Measurements from ENCODE around the gene PTPN18.

PTPN18 gene

DNA sequence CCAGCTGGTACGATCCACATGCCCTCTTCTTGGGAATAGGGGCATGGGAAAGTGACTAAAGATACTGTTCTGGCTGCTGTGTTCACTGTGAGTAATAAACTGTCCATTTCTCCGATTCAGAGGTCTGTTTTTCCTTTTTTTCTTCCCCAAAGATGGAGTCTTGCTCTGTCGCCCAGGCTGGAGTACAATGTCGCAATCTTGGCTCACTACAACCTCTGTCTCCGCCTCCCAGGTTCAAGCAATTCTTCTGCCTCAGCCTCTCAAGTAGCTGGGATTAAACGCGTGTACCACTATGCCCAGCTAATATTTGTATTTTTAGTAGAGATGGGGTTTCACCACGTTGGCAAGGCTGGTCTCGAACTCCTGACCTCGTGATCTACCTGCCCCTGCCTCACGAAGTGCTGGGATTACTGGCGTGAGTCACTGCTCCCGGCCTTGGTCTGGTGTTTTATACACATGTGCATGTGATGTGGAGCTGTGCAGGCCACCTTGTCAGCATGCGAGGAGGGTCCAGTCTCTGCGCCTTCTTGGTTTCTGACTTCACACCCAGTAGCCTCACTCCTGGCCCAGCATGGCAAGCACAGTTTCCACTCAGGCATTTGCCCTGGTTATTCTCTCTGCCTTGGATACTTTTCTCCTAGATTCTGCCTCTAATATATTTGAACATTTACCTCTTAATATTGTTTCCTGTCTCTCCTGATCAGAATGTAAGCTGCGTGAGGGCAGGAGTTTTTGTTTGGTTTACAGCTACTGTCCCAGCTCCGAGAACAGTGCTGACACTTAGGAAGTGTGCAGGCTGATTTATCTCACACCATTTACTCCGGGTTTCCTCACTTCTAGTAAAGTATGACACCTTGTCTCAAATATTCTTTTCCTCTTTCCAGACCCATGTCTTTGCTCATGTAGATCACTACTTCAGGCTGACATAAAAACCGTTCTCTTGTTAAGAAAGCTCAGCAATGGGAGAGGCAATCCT lies 19.7 kb downstream of the PTPN18 start:
- in situ Hi-C loops (cut with MboI; ENCODE audit: low pct_unique_long_range_greater_than_20kb, low sequenced_read_pairs), result no loop called here
- no peak for DNase-seq

- in situ Hi-C loops (cut with MboI; ENCODE audit: low pct_unique_long_range_greater_than_20kb, low sequenced_read_pairs), result no loop called here
- peak; percentile 37 for DNase-seq
Measured at GRCh38 chr2:130376433-130377293, 20.8 kb downstream of the PTPN18 start.

GRCh38 chr2:130377491-130377890 lies 21.6 kb downstream of the PTPN18 start:
- in situ Hi-C loops (cut with MboI; ENCODE audit: low pct_unique_long_range_greater_than_20kb, low sequenced_read_pairs), result no loop called here
- no peak for DNase-seq

GRCh38 chr2:130378206-130378897 lies 22.5 kb downstream of the PTPN18 start:
- no peak for DNase-seq
- in situ Hi-C loops (cut with MboI; ENCODE audit: low pct_unique_long_range_greater_than_20kb, low sequenced_read_pairs), result no loop called here

- in situ Hi-C loops (cut with MboI; ENCODE audit: low pct_unique_long_range_greater_than_20kb, low sequenced_read_pairs), result no loop called here
- no peak for DNase-seq
Measured at GRCh38 chr2:130378898-130379214, 23.0 kb downstream of the PTPN18 start.

DNA sequence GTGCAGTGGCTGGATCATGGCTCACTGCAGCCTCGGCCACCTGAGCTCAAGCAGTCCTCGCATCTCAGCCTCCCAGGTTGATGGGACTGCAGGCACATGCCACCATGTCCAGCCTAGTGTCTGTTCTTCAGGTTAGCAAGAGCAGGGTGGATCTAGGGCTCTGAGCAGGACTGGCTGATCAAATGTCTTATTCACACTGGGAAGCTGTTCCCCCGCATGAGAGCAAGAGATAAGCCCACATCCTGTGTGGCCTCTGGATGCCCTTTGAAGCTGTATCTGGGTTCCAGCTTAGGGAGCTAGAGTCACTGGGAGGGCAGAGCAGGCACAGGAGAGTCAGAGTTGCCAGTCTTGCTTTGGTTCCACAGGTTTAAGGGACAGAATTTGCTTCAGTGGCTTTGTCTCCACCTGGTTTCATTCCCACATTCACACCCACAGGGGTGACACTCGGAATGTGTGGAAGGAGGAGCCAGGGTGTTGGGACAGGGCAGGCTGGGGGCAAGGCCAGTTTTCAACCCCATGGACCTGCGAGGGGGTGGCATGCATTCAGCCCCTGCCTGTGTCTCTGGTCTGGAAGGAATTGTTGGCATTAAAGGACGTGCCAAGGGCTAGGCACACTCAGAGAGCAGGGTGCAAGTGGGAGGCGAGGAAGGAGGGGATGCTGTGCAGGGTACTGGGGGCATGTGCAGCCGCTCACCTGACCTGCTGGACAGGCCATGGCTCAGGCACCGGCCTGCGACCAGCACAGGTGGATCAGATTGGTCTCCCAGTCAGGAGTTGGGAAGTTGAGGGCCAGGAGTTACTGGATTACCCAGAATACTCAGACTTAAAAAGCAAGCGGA lies 24.5 kb downstream of the PTPN18 start:
- no peak for DNase-seq
- in situ Hi-C loops (cut with MboI; ENCODE audit: low pct_unique_long_range_greater_than_20kb, low sequenced_read_pairs), result no loop called here

- in situ Hi-C loops (cut with MboI; ENCODE audit: low pct_unique_long_range_greater_than_20kb, low sequenced_read_pairs), result no loop called here
- no peak for DNase-seq
Measured at GRCh38 chr2:130381145-130381544, 25.3 kb downstream of the PTPN18 start.

DNA sequence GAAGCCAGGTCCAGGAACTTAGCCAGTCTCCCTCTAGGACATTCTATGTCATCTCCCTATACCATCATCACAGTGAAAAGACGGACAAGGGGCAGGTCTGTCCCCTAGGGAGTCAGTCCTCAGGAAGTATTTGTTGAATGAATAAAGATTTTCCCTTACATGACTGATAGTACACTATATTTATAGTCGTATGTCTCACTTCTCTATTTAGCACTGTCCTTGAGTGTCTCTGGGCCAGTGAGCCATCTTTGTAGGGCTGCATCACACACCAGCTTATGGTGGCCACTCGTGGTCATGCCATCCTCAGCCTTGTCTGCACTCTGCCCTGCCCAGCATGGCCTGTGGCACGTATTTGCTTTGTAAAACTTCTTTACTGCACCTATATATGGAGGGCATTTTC lies 25.8 kb downstream of the PTPN18 start:
- in situ Hi-C loops (cut with MboI; ENCODE audit: low pct_unique_long_range_greater_than_20kb, low sequenced_read_pairs), result no loop called here
- DNase-seq, result no peak

DNA sequence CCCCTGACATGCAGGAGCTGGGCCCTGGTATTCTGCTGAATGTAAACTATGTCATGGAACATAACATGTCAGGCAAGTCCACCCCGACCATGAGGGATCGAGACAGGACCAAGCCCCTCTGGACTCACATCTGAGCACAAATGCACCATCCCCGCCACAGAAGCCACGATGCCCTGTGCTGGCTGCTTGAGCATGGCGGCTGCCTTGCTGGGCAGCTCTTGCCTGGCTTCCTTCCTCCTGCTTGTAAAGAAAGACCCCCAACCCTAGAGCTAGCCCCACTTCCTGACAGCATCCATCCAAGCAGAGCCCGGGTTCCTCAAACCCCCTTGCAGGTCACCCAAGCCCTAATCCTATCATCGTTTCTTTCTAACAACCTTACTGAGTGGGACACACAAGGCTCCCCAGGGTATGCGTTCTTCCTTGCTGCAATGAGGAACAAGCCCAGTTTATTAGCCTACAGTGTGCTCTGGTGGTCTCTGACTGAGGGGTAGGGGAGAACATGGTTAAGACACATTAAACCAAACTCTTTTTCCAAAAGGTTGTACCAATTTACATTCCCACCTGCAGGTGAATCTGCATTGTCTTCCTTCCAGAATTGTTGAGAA lies 26.6 kb downstream of the PTPN18 start:
- no peak for DNase-seq
- in situ Hi-C loops (cut with MboI; ENCODE audit: low pct_unique_long_range_greater_than_20kb, low sequenced_read_pairs), result no loop called here

DNA sequence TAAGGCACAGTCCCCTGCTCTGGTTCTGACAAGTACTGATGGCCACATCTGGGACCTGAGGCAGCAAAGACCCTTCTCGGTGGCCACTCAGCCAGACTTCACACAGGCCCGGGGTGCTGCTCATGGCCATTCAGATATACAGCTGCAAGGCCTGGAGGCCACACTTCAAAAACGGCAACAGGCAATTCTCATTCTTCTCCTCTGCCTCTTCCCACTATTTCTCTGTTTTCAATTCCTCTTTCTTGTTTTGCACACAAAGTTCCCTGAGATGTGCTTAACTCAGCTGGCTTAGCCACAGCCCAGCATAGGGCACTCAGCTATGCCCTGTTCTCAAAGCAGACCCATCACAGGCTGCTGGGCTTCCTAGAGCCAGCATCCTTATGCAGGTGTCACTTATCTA lies 29.9 kb downstream of the PTPN18 start:
- no peak for DNase-seq
- in situ Hi-C loops (cut with MboI; ENCODE audit: low pct_unique_long_range_greater_than_20kb, low sequenced_read_pairs), result no loop called here

DNA sequence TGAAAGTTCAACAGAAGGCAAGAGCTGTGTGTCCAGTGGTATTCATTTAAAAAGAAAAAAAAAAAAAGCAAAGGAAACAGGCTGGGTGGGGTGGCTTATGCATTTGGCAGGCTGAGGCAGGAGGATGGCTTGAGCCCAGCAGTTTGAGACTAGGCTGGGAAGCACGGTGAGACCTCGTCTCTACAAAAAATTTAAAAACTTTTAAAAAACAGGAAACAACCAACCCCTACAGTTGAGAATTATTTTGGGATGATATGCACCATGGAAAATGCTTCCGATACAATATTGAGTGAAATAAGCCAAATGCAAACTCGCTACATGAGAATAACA lies 31.2 kb downstream of the PTPN18 start:
- no peak for DNase-seq
- in situ Hi-C loops (cut with MboI; ENCODE audit: low pct_unique_long_range_greater_than_20kb, low sequenced_read_pairs), result no loop called here

DNA sequence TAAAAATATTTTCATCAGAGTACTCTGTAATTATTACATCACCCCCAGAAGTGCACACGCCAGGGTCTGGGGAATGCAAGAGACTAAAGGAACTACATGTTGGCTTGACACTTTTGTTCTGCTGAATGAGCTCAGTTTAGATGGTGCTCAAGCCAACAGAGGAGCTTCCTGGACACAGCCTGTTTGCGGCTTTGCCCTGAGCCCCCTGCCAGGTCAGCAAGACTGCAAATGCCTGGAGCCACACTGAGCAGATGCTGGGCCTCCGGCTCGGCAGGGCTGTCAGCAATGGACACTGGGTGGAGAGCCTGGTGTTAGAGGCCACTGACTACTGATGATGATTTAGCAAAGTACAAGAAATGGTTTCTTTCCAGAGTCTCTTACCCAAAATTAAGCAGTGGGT lies 31.9 kb downstream of the PTPN18 start:
- no peak for DNase-seq
- in situ Hi-C loops (cut with MboI; ENCODE audit: low pct_unique_long_range_greater_than_20kb, low sequenced_read_pairs), result no loop called here

GRCh38 chr2:130388221-130388907 lies 32.5 kb downstream of the PTPN18 start:
- DNase-seq, result no peak
- in situ Hi-C loops (cut with MboI; ENCODE audit: low pct_unique_long_range_greater_than_20kb, low sequenced_read_pairs), result no loop called here

DNA sequence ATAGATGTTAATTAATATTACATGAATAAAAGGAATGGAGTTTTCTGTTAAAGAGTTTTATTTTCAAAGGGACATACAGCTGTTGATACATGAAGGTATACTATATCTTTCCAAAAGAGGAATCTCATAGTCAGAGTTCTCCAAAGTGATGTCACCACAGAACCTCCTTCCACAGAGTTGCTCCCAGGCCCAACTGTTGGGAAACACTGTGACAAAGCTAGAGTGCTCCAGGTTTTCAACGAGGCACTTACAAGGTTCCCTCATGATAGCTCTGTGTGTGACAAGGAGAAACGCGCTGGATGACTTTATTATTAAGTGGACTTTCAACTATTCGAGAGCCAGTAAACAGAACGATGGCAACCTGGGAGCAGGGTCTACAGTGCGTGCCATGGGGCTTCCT lies 33.5 kb downstream of the PTPN18 start:
- DNase-seq, result no peak
- in situ Hi-C loops (cut with MboI; ENCODE audit: low pct_unique_long_range_greater_than_20kb, low sequenced_read_pairs), result no loop called here

DNA sequence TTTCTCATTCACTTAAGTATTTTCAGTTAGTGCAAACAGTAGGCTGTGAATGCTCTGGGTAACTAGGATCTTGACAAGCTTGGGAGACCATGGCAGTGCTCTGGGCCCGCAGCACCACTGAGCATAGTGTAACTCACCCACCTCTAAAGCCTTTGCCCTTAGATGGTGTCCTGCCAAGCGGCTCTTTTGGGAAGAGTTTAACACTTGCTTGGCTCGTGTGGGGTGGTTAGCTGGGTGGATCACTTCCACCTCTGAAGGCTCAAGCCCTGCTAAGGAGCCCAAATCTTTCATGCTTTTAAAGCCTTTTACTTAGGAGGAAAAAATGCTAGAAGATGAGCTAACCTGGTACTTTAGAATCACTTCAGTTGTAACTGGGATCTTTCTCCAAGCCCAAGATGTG lies 33.9 kb downstream of the PTPN18 start:
- no peak for DNase-seq
- in situ Hi-C loops (cut with MboI; ENCODE audit: low pct_unique_long_range_greater_than_20kb, low sequenced_read_pairs), result no loop called here

DNA sequence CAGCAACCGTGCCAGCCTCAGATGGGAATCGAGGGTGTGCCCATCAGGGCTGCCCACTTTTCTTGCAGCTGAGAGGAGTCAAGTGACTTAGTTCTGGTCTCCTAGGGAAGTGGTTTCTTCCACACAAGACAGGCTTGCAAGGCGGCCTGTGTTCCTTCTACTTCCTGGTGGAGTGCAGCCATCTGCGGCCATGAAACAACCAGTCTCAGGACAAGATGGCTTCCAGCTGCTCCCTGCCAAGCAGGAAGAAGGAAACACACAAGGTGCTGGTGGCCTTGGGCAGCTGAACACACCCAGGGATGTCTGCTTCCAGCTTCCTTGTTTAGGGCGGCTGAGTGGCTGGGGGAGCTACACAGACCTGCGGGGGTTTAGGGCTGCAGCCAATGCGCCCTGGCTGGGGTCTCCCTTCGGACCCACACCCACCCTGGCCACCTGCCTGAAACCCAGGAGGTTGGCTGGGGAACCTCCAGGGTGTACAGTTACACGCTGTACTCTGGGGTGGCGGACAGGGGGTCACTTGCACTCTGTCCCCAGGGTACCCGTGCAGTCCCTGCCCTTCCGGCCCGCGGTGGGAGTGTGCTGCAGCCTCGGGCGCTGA lies 34.7 kb downstream of the PTPN18 start:
- in situ Hi-C loops (cut with MboI; ENCODE audit: low pct_unique_long_range_greater_than_20kb, low sequenced_read_pairs), result no loop called here
- DNase-seq, result peak; percentile 31

DNA sequence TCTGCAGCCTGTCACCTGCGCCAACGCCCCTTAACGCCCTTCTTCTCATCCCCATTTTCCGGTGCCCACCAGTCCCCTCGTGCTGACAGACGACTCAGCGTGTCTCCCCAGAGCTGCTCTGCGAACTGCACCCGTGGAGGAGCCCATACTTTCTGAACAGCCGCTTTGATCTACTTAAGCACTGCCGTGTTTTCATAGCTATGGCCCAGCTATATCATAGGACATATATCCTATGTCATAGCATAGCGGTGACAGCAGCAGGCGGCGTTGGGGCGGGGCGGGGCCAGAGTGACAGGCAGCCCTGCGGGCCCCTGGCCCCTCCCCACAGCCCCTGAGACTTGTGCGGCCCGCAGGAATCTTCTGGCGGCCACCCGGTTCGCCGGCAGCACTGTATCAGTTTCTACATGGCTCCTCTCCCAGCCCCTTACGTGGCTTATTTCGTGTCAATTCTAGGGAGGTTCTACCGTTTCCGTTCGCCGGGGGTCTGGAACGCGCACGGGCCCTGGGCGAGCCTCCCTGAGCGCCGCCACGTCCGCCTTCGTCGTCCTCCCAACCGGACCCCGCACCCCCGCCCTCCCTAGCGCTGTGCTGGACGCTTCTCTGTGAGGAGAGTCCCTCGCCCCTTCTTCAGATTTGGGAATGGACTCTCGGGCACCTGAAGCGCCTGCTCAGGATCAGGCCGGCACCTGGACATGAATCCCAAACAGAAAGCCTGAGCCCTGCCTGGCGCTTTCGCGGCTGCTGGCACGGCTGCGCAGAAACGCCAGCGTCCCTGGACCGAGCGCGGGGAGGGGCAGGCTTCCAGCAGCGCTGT lies 35.4 kb downstream of the PTPN18 start:
- in situ Hi-C loops (cut with MboI; ENCODE audit: low pct_unique_long_range_greater_than_20kb, low sequenced_read_pairs), result no loop called here
- peak; percentile 77 for DNase-seq

All from KBM-7 (cell line).